Activated CD8-positive, alpha-beta T cell treated with anti-CD3 and anti-CD28 coated beads for 36 hours (primary cell): ENCODE data around the gene NEB. TPM values are rescaled to one million over a fixed set of nuclear protein-coding genes. Genes with fewer than 3 reads are reported as not detected.

ENCODE experiments used
- ATAC-seq: fragments of 200-7000 bp; cut with Tn5 transposase; one replicate; pipeline ENCODE4 v1.10.0; 2021; ENCODE audit warnings: mild to moderate bottlenecking, moderate library complexity
- CTCF ChIA-PET: fragments of 350-600 bp; sonication (Branson Sonifier 250); formaldehyde crosslinking; loops from one replicate; lab custom pipeline; 2021; ENCODE audit warnings: antibody characterized with exemption; lab: Charles Lee
- POLR2A ChIA-PET: fragments of 350-600 bp; sonication (Branson Sonifier 250); formaldehyde crosslinking; loops from one replicate; lab custom pipeline; 2021; ENCODE audit warnings: antibody characterized with exemption; lab: Charles Lee
- DNase-seq: peaks from one replicate; pipeline ENCODE4 v3.0.0-alpha.2; 2020
- H3K27ac Mint-ChIP-seq: one replicate; pipeline ENCODE4 v1.8.0; 2021; ENCODE audit warnings: mild to moderate bottlenecking, mixed read lengths
- H3K27me3 Mint-ChIP-seq: one replicate; pipeline ENCODE4 v1.8.0; 2021; ENCODE audit warnings: mixed read lengths
- H3K36me3 Mint-ChIP-seq: one replicate; pipeline ENCODE4 v1.8.0; 2021; ENCODE audit warnings: low read depth, mixed read lengths
- H3K4me1 Mint-ChIP-seq: one replicate; pipeline ENCODE4 v1.8.0; 2021; ENCODE audit warnings: low read depth, mixed read lengths
- H3K4me3 Mint-ChIP-seq: one replicate; pipeline ENCODE4 v1.8.0; 2021; ENCODE audit warnings: mild to moderate bottlenecking, moderate library complexity, mixed read lengths
- H3K9me3 Mint-ChIP-seq: one replicate; pipeline ENCODE4 v1.8.0; 2021; ENCODE audit warnings: mixed read lengths
- CTCF ChIP-seq: fragments of 200-600 bp; IDR thresholded peaks from one replicate; pipeline ENCODE4 v1.8.0; 2022; ENCODE audit warnings: antibody characterized with exemption, mild to moderate bottlenecking
- intact Hi-C: fragments of 100-400 bp; cut with micrococcal nuclease; formaldehyde crosslinking; loops from one replicate; pipeline ENCODE4 v1.10.0; 2022
- total RNA-seq, 2 experiments: library from RNA; stranded (reverse); gene quantifications; one replicate each; pipeline ENCODE4 v1.2.3, GENCODE V29; 2021

The NEB gene
- total RNA-seq, 2 experiments from 2014 or later, result 0.18 to 0.34 TPM

- ATAC-seq (peak; percentile 94), DNase-seq (peak; percentile 53)
- peaks cover 5% of the 10 kb centered on the region for H3K4me1 Mint-ChIP-seq
- CTCF ChIA-PET, result no interaction called here
- intact Hi-C loops, result no loop called here
- peak overlapping the region; percentile 45 for H3K27ac Mint-ChIP-seq
- POLR2A ChIA-PET, result no interaction called here
- TF ChIP-seq CTCF, result no peak
- H3K36me3 Mint-ChIP-seq, result no peaks in the 10 kb centered on the region
- peaks cover 3% of the 10 kb centered on the region for H3K9me3 Mint-ChIP-seq
- H3K4me3 Mint-ChIP-seq, result no peak overlapping the region
- no peaks in the 10 kb centered on the region for H3K27me3 Mint-ChIP-seq
These were observed 32.3 kb upstream of the NEB start for GRCh38 chr2:151766437-151767153.

GRCh38 chr2:151765760-151766410 is 31.6 kb upstream of the NEB start:
- CTCF ChIA-PET, result no interaction called here
- DNase-seq, result no peak
- TF ChIP-seq CTCF, result no peak
- Mint-ChIP-seq H3K27ac (no peak overlapping the region), H3K36me3 (no peaks in the 10 kb centered on the region), H3K27me3 (no peaks in the 10 kb centered on the region), H3K4me3 (no peak overlapping the region), H3K9me3 (peaks cover 3% of the 10 kb centered on the region), H3K4me1 (peaks cover 5% of the 10 kb centered on the region)
- intact Hi-C loops, result no loop called here
- ATAC-seq, result no peak
- POLR2A ChIA-PET, result no interaction called here

GRCh38 chr2:151762694-151763093 is 28.4 kb upstream of the NEB start:
- no peak for ATAC-seq
- Mint-ChIP-seq H3K27ac (no peak overlapping the region), H3K36me3 (no peaks in the 10 kb centered on the region), H3K27me3 (no peaks in the 10 kb centered on the region), H3K9me3 (no peaks in the 10 kb centered on the region), H3K4me3 (no peak overlapping the region), H3K4me1 (peaks cover 5% of the 10 kb centered on the region)
- ChIA-PET POLR2A (no interaction called here), CTCF (no interaction called here)
- intact Hi-C loops, result no loop called here
- DNase-seq, result no peak
- no peak for TF ChIP-seq CTCF

- ATAC-seq, result no peak
- ChIA-PET POLR2A (interaction anchor here (0.6 kb wide), 1 partner anchor 334 kb away, joined by 3 read pairs; no protein-coding TSS in a partner anchor), CTCF (no interaction called here)
- no peaks in the 10 kb centered on the region for H3K27me3 Mint-ChIP-seq
- intact Hi-C loops, result no loop called here
- H3K27ac Mint-ChIP-seq, result no peak overlapping the region
- no peak for TF ChIP-seq CTCF
- no peaks in the 10 kb centered on the region for H3K36me3 Mint-ChIP-seq
- H3K4me3 Mint-ChIP-seq, result no peak overlapping the region
- no peak for DNase-seq
- peaks cover 3% of the 10 kb centered on the region for H3K4me1 Mint-ChIP-seq
- no peaks in the 10 kb centered on the region for H3K9me3 Mint-ChIP-seq
These were observed 27.4 kb upstream of the NEB start for GRCh38 chr2:151761687-151762086.

- DNase-seq (no peak), ATAC-seq (no peak)
- TF ChIP-seq CTCF, result no peak
- intact Hi-C loops, result no loop called here
- H3K4me3 Mint-ChIP-seq, result no peak overlapping the region
- no peaks in the 10 kb centered on the region for H3K36me3 Mint-ChIP-seq
- H3K4me1 Mint-ChIP-seq, result no peaks in the 10 kb centered on the region
- ChIA-PET CTCF (no interaction called here), POLR2A (no interaction called here)
- no peaks in the 10 kb centered on the region for H3K9me3 Mint-ChIP-seq
- H3K27me3 Mint-ChIP-seq, result no peaks in the 10 kb centered on the region
- H3K27ac Mint-ChIP-seq, result no peak overlapping the region
These were observed 26.9 kb upstream of the NEB start for GRCh38 chr2:151761193-151761592.
